NCI-H82 treated with DMSO at 0.1 percent for 48 hours (cell line): ENCODE results near the gene ANKRD13D.
A peak's percentile ranks its signal among the peaks of the same experiment; 100 is the strongest.

Source experiments
- DNase-seq: peaks from one replicate; lab custom pipeline; 2025; ENCODE audit not compliant: unreplicated experiment; lab: John Stamatoyannopoulos, UW

ANKRD13D gene

DNA sequence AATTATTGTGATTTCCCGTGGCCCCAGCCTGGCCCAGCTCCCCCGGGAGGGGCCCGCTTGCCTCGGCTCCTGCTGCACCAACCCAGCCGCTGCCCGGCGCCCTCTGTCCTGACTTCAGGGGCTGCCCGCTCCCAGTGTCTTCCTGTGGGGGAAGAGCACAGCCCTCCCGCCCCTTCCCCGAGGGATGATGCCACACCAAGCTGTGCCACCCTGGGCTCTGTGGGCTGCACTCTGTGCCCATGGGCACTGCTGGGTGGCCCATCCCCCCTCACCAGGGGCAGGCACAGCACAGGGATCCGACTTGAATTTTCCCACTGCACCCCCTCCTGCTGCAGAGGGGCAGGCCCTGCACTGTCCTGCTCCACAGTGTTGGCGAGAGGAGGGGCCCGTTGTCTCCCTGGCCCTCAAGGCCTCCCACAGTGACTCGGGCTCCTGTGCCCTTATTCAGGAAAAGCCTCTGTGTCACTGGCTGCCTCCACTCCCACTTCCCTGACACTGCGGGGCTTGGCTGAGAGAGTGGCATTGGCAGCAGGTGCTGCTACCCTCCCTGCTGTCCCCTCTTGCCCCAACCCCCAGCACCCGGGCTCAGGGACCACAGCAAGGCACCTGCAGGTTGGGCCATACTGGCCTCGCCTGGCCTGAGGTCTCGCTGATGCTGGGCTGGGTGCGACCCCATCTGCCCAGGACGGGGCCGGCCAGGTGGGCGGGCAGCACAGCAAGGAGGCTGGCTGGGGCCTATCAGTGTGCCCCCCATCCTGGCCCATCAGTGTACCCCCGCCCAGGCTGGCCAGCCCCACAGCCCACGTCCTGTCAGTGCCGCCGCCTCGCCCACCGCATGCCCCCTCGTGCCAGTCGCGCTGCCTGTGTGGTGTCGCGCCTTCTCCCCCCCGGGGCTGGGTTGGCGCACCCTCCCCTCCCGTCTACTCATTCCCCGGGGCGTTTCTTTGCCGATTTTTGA is 3.3 kb upstream of the ANKRD13D start:
- no peak for DNase-seq

GRCh38 chr11:67286621-67287333 is 2.3 kb upstream of the ANKRD13D start:
- no peak for DNase-seq

DNA sequence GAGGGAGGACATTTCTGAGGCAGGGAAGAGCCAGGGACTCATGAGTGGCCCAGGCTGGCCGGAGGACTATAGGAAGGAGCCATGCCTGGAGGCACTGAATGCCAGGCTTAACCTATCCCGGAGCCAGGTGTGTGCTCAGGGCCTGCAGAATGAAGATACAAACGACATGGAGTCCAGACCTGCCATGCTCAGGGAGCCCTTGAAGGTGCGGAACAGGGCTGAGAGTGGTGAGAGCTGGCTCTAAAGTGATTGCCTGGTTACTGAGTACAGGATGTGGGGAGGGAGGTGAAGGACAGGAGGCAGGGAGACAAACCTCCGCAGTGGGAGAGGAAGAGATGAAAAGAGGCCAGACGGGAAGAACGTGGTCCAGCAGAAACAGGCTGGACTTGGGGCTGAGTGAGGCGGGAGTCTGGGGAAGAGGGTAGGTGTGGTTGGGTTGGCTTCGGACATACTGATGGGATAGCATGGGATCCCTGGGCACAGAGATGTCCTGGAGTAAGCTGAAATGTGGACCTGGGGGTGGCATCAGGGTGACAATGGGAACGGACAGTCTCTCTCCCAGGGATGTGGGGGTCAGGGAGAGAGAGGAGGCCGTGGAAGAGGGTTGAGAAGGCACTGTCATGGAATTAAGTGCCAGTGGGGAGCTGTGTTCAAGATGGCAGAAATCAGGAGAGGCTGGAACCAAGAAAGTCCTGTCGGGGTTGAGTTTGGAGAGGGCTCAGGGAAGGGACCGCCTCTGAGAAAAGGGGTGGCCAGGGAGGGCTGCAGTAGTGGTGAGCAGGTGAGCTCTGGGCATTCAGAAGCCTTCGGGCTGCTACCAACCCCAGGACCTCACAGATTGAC is 1.5 kb upstream of the ANKRD13D start:
- DNase-seq = no peak

GRCh38 chr11:67288198-67288451 is 978 bp upstream of the ANKRD13D start:
- DNase-seq = no peak

DNA sequence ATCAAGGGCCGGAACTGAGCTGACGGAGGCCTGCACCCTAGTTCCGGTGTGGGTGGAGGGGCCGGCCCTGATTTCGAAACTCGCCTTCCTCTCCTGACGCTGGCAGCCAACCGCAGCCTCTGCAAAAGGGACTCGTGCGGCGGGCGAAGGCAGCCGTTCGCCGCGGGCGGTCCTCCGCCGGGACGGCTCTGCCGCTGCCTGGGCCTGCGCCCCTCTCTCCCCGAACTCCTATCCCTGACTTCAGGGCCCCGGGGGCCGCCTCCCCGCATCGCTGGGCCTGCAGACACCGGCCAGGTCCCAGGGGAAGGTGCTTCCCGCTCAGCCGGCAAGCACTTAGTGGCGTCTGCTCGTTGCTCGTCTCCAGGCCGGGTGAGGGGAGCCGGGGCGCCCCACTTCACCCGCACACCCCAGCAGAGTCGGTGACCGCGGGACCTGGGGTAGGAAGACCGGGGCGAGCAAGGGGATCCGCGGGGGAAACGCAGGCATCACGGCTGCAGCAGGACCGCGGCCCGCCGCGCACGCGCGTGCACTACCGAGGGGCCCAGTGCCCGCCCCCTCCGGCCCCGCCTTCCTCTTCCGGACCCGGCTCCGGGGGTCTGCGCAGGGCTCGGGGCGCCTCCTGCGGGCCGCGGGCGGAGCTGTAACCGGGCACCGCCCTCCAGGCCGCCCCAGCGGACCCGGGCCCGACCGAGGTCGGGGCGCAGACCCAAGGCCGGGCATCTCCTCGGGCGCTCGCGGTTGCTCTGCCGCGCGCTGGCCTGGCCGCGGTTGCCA is 464 bp upstream of the ANKRD13D start:
- peak; percentile 23 for DNase-seq

GRCh38 chr11:67289651-67290479 is 762 bp downstream of the ANKRD13D start:
- DNase-seq = no peak

GRCh38 chr11:67290801-67291200 is 1.7 kb downstream of the ANKRD13D start:
- no peak for DNase-seq

- no peak for DNase-seq
These were observed 2.6 kb downstream of the ANKRD13D start for GRCh38 chr11:67291481-67292381.

GRCh38 chr11:67292671-67293070 is 3.6 kb downstream of the ANKRD13D start:
- no peak for DNase-seq

GRCh38 chr11:67293090-67293489 is 4.0 kb downstream of the ANKRD13D start:
- no peak for DNase-seq

- DNase-seq = no peak
These were observed 6.7 kb downstream of the ANKRD13D start for GRCh38 chr11:67295846-67296245.

DNA sequence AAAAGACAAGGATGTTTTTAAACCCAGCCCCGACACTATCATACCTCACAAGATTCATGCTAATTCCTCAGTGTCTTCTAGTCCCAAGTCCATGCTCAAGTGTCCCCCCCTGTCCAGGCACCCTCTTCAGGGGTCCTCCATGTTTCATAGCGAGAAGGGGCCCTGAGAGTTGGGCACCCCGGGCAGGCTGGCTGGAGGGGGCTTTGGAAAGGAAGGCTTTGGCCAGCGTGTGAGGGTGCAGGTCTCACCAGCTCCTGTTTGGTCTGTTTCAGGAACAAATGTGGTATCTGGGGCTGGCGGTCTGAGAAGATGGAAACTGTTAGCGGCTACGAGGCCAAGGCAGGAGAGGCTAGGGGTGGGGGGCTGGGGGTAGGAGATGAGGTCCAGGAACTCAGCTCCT is 9.7 kb downstream of the ANKRD13D start:
- DNase-seq = no peak

- DNase-seq = no peak
These were observed 10.5 kb downstream of the ANKRD13D start for GRCh38 chr11:67299471-67300191.

DNA sequence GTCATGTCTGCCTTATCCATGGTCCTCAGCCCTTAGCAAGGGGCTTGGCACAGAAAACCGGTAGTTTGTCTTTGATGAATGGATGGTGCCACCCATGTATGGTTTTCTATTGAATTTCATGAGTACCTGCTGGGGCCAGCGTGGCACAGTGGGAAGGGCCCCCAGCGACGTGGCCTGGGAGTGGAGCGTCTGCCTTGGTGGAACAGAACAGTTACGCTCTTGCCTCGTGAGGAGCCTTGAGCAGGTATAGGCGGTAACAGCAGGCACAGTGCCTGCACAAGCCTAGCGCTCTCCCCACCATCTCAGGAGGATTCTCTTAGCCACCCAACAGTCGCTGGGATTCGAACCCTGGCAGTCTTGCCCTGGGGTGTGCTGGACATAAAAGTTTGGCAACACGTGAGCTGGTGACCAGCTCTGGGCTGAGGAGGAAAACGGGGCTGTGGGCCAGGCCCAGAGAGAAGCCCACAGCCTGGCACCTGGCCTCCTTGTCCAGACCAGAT is 11.2 kb downstream of the ANKRD13D start:
- no peak for DNase-seq

DNA sequence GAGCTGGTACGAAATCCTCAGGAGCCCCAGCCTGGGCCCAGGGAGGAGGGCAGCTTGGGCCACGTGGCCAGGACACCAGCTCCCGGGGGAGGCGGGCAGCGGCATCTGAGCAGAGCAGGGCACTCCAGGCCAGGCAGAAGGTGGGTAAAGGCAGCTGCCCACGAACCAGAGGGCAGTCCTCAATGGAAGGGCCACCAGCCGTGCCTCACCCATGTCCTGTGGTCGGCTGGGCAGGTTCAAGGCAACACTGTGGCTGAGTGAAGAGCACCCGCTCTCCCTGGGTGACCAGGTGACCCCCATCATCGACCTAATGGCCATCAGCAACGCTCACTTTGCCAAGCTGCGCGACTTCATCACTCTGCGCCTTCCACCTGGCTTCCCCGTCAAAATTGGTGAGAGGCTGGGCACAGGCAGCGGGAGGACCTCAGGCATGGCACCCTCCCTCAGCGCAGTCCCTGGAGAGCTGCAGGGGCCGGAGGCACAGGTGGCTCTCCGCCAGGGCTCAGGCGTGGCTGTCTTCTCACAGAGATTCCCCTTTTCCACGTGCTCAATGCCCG is 11.7 kb downstream of the ANKRD13D start:
- no peak for DNase-seq

DNA sequence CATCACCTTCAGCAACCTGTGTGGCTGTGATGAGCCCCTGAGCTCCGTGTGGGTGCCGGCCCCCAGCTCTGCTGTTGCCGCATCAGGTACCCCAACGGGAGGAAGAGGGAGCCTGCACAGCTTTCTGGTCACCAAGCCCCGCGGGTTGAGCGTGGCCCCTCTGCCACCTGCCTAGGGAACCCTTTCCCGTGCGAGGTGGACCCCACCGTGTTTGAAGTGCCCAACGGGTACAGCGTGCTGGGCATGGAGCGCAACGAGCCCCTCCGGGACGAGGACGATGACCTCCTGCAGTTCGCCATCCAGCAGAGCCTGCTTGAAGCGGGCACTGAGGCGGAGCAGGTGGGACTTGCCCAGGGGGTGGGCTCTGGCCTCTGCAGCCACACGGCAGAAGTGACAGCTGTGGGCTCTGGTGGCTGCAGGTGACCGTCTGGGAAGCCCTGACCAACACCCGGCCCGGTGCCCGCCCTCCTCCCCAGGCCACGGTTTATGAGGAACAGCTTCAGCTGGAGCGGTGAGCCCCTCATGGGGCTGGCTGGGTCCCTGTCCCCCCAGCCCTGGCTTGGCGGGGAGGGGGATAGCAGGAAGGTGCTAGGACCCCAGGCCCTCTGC is 12.3 kb downstream of the ANKRD13D start:
- no peak for DNase-seq

GRCh38 chr11:67301951-67302516 is 12.9 kb downstream of the ANKRD13D start:
- DNase-seq = no peak
